IMR-90 (cell line): ENCODE results near the gene CTDSPL. TPM values are rescaled to one million over a fixed set of nuclear protein-coding genes. Genes with fewer than 3 reads are reported as not detected.

Experiments used
- ATAC-seq: fragments of 200-7000 bp; cut with Tn5 transposase; 2 replicates; pipeline ENCODE4 v1.9.1; 2020; ENCODE audit warnings: low read depth, mild to moderate bottlenecking, moderate library complexity
- BruUV-seq: library from RNA; stranded (reverse); fragments of 400-500 nt; replicated peaks from 2 replicates; lab custom pipeline; 2021; lab: Mats Ljungman, UMichigan
- CTCF ChIA-PET: fragments of 300-600 bp; formaldehyde crosslinking; extraction: SDS; loops from one replicate; lab custom pipeline; 2021; ENCODE audit warnings: antibody characterized with exemption; lab: Yijun Ruan, JAX
- POLR2A ChIA-PET: fragments of 300-600 bp; sonication (Branson Sonifier 250); formaldehyde crosslinking; loops from one replicate; lab custom pipeline; 2022; ENCODE audit warnings: antibody characterized with exemption; ENCODE audit not compliant: unreplicated experiment; lab: Charles Lee
- DNase-seq: peaks from one replicate; pipeline ENCODE4 v3.0.0; 2013
- H2AFZ ChIP-seq: replicated peaks from 2 replicates; pipeline ENCODE3; 2013; ENCODE audit warnings: low read length, mild to moderate bottlenecking; ENCODE audit not compliant: poor library complexity
- H2AK5ac ChIP-seq: 2 replicates; pipeline ENCODE4 v1.6.1; 2013; ENCODE audit warnings: low read depth, low read length, inconsistent platforms
- H2AK9ac ChIP-seq: replicated peaks from 2 replicates; pipeline ENCODE3; 2013; ENCODE audit warnings: mild to moderate bottlenecking, low read depth, low read length, moderate library complexity; ENCODE audit not compliant: poor library complexity
- H2BK120ac ChIP-seq: 2 replicates; pipeline ENCODE4 v1.6.1; 2013; ENCODE audit warnings: low read depth, low read length, inconsistent platforms
- H2BK15ac ChIP-seq: 3 replicates; pipeline ENCODE4 v1.6.1; 2013; ENCODE audit warnings: low read depth, low read length, inconsistent platforms
- H2BK20ac ChIP-seq: 2 replicates; pipeline ENCODE4 v1.6.1; 2013; ENCODE audit warnings: low read depth, mild to moderate bottlenecking, inconsistent platforms, low read length, moderate library complexity
- H2BK5ac ChIP-seq: 2 replicates; pipeline ENCODE4 v1.6.1; 2013; ENCODE audit warnings: mild to moderate bottlenecking, low read depth, low read length, inconsistent platforms; ENCODE audit not compliant: poor library complexity, severe bottlenecking
- H3K14ac ChIP-seq: replicated peaks from 2 replicates; pipeline ENCODE4 v1.6.1; 2013; ENCODE audit warnings: low read depth, low read length, inconsistent platforms
- H3K18ac ChIP-seq: 2 replicates; pipeline ENCODE4 v1.6.1; 2013; ENCODE audit warnings: low read depth, low read length, control low read depth
- H3K23ac ChIP-seq: 2 replicates; pipeline ENCODE4 v1.6.1; 2013; ENCODE audit warnings: low read depth, low read length, inconsistent platforms
- H3K27ac ChIP-seq: 2 replicates; pipeline ENCODE4 v1.5.1; 2013; ENCODE audit warnings: mild to moderate bottlenecking, control low read depth, low read length; ENCODE audit not compliant: insufficient read depth
- H3K27me3 ChIP-seq: 2 replicates; pipeline ENCODE4 v1.6.1; 2013; ENCODE audit warnings: low read length; ENCODE audit not compliant: control insufficient read depth, insufficient read depth
- H3K36me3 ChIP-seq: 2 replicates; pipeline ENCODE4 v1.6.1; 2013; ENCODE audit warnings: low read length, mixed read lengths; ENCODE audit not compliant: control insufficient read depth, insufficient read depth
- H3K4ac ChIP-seq: 2 replicates; pipeline ENCODE4 v1.6.1; 2013; ENCODE audit warnings: low read depth, low read length, inconsistent platforms
- H3K4me1 ChIP-seq: 2 replicates; pipeline ENCODE4 v1.6.1; 2013; ENCODE audit warnings: low read length, mixed read lengths; ENCODE audit not compliant: control insufficient read depth, insufficient read depth
- H3K4me2 ChIP-seq: 2 replicates; pipeline ENCODE4 v1.6.1; 2013; ENCODE audit warnings: low read depth, mild to moderate bottlenecking, control low read depth, low read length, moderate library complexity
- H3K4me3 ChIP-seq: 2 replicates; pipeline ENCODE4 v1.5.1; 2013; ENCODE audit warnings: low read depth, mild to moderate bottlenecking, control low read depth, low read length, moderate library complexity; ENCODE audit not compliant: insufficient read depth
- H3K56ac ChIP-seq: 2 replicates; pipeline ENCODE4 v1.6.1; 2013; ENCODE audit warnings: low read length, inconsistent platforms; ENCODE audit not compliant: insufficient read depth; ENCODE audit errors: extremely low read depth
- H3K79me1 ChIP-seq, 2 experiments: 2 replicates each; pipeline ENCODE4 v1.6.1; 2013; ENCODE audit warnings: low read length in 2 of 2, inconsistent platforms in 1 of 2, low read depth in 1 of 2
- H3K9ac ChIP-seq: 2 replicates; pipeline ENCODE4 v1.6.1; 2013; ENCODE audit warnings: low read depth, low read length, control low read depth
- H3K9me1 ChIP-seq: 2 replicates; pipeline ENCODE4 v1.6.1; 2013; ENCODE audit warnings: low read length, inconsistent platforms; ENCODE audit not compliant: insufficient read depth
- H3K9me3 ChIP-seq: 2 replicates; pipeline ENCODE4 v1.6.1; 2013; ENCODE audit warnings: low read length; ENCODE audit not compliant: control insufficient read depth, insufficient read depth
- H4K20me1 ChIP-seq: 2 replicates; pipeline ENCODE4 v1.6.1; 2013; ENCODE audit warnings: low read length, inconsistent platforms; ENCODE audit not compliant: insufficient read depth
- H4K5ac ChIP-seq: 2 replicates; pipeline ENCODE4 v1.6.1; 2013; ENCODE audit warnings: mild to moderate bottlenecking, low read depth, low read length, control low read depth
- H4K8ac ChIP-seq, 2 experiments: 2 replicates each; pipeline ENCODE4 v1.6.1; 2013; ENCODE audit warnings: low read depth in 2 of 2, low read length in 2 of 2, control low read depth in 1 of 2, inconsistent platforms in 1 of 2
- H4K91ac ChIP-seq: 2 replicates; pipeline ENCODE4 v1.6.1; 2013; ENCODE audit warnings: low read depth, low read length, inconsistent platforms; ENCODE audit not compliant: insufficient read depth
- BHLHE40 ChIP-seq: fragments of 150-350 bp; IDR thresholded peaks from 2 replicates; pipeline ENCODE4 v1.6.1; 2016; ENCODE audit warnings: mild to moderate bottlenecking, low read depth, low read length
- FOS ChIP-seq: fragments of 150-350 bp; IDR thresholded peaks from 2 replicates; pipeline ENCODE4 v1.6.1; 2016; ENCODE audit warnings: low read depth, low read length
- NFE2L2 ChIP-seq: fragments of 150-350 bp; IDR thresholded peaks from 2 replicates; pipeline ENCODE4 v1.6.1; 2016; ENCODE audit warnings: low read depth, mild to moderate bottlenecking, low read length
- RAD21 ChIP-seq: IDR thresholded peaks from 2 replicates; pipeline ENCODE4 v1.6.1; 2012; ENCODE audit warnings: low read length, improper control_type of control experiment
- RFX5 ChIP-seq: IDR thresholded peaks from 2 replicates; pipeline ENCODE4 v1.8.0; 2012; ENCODE audit warnings: low read depth, mild to moderate bottlenecking, low read length, moderate library complexity
- SMC3 ChIP-seq: fragments of 150-350 bp; IDR thresholded peaks from 2 replicates; pipeline ENCODE4 v1.6.1; 2016; ENCODE audit warnings: low read depth, mild to moderate bottlenecking, antibody characterized with exemption, low read length, moderate library complexity
- WGBS, 2 experiments: methylation state at CpG; one replicate each; pipeline versions ENCODE4 v1.1.5 to v1.1.7; 2013; ENCODE audit warnings: missing lambda C conversion rate in 2 of 2; ENCODE audit not compliant: insufficient read length in 1 of 2; ENCODE audit errors: extremely low coverage in 2 of 2; 5-methylcytosine and 5-hydroxymethylcytosine counted together
- dilution Hi-C: fragments of 300-500 bp; cut with HindIII; formaldehyde crosslinking; loops from one replicate; pipeline ENCODE4 v1.14.3; 2018; ENCODE audit warnings: low sequenced_read_pairs; ENCODE audit not compliant: unreplicated experiment
- in situ Hi-C: fragments of 300-500 bp; cut with MboI; formaldehyde crosslinking; loops from 3 replicates; pipeline ENCODE4 v1.14.3; 2019; ENCODE audit warnings: low sequenced_read_pairs, inconsistent platforms, mixed read lengths
- intact Hi-C: fragments of 100-400 bp; cut with micrococcal nuclease; formaldehyde crosslinking; loops from 2 replicates; pipeline ENCODE4 v1.10.0; 2022
- polyA plus RNA-seq, 3 experiments: library from polyadenylated mRNA; depleted of rRNA; stranded (reverse); fragments of >200 nt; gene quantifications; 2 replicates each; pipeline ENCODE4 v1.2.3, GENCODE V29; 2012; ENCODE audit warnings: low replicate concordance in 1 of 3
- total RNA-seq: library from RNA; depleted of rRNA; stranded (reverse); fragments of >200 nt; gene quantifications from 2 replicates; pipeline ENCODE4 v1.2.3, GENCODE V29; 2012
- TF ChIP-seq, protein P1 (sequence below): fragments of 150-350 bp; IDR thresholded peaks from 2 replicates; pipeline ENCODE4 v1.6.1; 2017; ENCODE audit warnings: mild to moderate bottlenecking, antibody characterized with exemption, low read length, low read depth

Gene CTDSPL
- total and polyA plus RNA-seq, 2 of the 4 experiments (the other 2 are of a cell fraction) = 24.5 to 29.0 TPM

DNA sequence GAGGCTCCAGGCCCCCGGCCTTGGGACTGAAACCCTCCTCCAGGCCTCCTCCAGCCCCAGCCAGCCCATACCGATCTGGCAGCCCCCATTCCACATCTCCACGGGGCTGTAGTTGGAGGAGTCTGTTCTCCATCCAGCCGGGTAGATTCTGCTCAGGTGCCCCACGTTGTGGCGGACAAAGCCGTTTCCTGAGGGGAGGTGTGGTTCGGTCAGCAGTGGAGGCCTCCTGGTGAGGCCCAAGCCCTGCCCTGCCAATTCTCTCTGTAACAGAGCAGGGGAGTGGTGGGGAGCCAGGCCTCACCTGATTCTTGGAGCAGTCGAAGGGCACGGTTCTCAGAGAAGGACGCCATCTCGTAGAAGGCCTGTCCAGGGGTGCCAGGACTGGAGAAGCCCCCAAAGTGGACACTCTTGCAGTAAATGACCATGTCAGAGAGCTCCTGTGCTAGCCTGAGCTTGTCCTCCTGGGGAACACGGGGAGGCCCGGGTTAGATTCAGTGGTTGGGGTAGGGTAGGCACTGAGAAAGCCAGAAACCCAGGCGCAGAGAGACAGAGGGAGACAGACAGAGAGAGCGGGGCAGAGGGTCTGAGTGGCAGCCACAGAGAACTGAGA is 147.4 kb downstream of the CTDSPL start:
- ChIA-PET POLR2A (no interaction called here), CTCF (no interaction called here)
- ATAC-seq = no peak
- Histone ChIP-seq H3K27me3 (no peaks in the 10 kb centered on the region), H3K9me3 (no peaks in the 10 kb centered on the region), H4K91ac (no peak overlapping the region), H3K27ac (no peak overlapping the region), H3K18ac (no peak overlapping the region), H3K4me2 (no peak overlapping the region), H3K4ac (no peak overlapping the region), H2AK9ac (peak overlapping the region; percentile 24), H2BK5ac (no peak overlapping the region), H2AFZ (no peak overlapping the region), H2AK5ac (no peak overlapping the region), H3K79me1 (no peaks in the 10 kb centered on the region), H3K23ac (no peak overlapping the region), H4K8ac (no peak overlapping the region), H3K36me3 (peaks cover 29% of the 10 kb centered on the region), H4K20me1 (peaks cover 3% of the 10 kb centered on the region; the same call in 1 of the 2 replicates), H2BK120ac (no peak overlapping the region), H2BK15ac (no peak overlapping the region), H3K4me3 (no peak overlapping the region), H3K14ac (no peak overlapping the region), H3K9ac (no peak overlapping the region), H4K5ac (no peak overlapping the region), H3K4me1 (no peaks in the 10 kb centered on the region), H3K9me1 (peaks cover 8% of the 10 kb centered on the region; the same call in 1 of the 2 replicates), H3K56ac (no peak overlapping the region), H2BK20ac (no peak overlapping the region)
- dilution Hi-C loops = no loop called here
- TF ChIP-seq RFX5 = no peak
- no peak for TF ChIP-seq FOS
- no peak for TF ChIP-seq BHLHE40
- TF ChIP-seq RAD21 = no peak
- TF ChIP-seq NFE2L2 = no peak
- TF ChIP-seq, protein P1, sequence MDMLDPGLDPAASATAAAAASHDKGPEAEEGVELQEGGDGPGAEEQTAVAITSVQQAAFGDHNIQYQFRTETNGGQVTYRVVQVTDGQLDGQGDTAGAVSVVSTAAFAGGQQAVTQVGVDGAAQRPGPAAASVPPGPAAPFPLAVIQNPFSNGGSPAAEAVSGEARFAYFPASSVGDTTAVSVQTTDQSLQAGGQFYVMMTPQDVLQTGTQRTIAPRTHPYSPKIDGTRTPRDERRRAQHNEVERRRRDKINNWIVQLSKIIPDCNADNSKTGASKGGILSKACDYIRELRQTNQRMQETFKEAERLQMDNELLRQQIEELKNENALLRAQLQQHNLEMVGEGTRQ = no peak
- TF ChIP-seq SMC3 = no peak
- DNase-seq = no peak
- WGBS, 2 experiments = 92% methylated on average over 4 of the region's 16 CpGs; no CpG with 5 or more reads in 1 of the 2 experiments
- no TSS peak for BruUV-seq
- in situ Hi-C loops = no loop called here
- intact Hi-C loops = no loop called here
